WERI-Rb-1 (cell line): ENCODE data around the gene CFAP57.

Source experiments
- DNase-seq: peaks from one replicate; pipeline ENCODE4 v3.0.0-alpha.2; 2020
- H3K27ac ChIP-seq: fragments of 250-450 bp; sonication (Bioruptor Pico); 2 replicates; pipeline ENCODE4 v1.5.1; 2020; ENCODE audit warnings: mild to moderate bottlenecking, moderate library complexity
- H3K27me3 ChIP-seq: fragments of 250-450 bp; sonication (Bioruptor Pico); 2 replicates; pipeline ENCODE4 v1.5.1; 2021; ENCODE audit warnings: mild to moderate bottlenecking, low read depth, moderate library complexity; ENCODE audit not compliant: insufficient read depth, severe bottlenecking
- H3K36me3 ChIP-seq: fragments of 250-450 bp; sonication (Bioruptor Pico); 2 replicates; pipeline ENCODE4 v1.5.1; 2020; ENCODE audit warnings: mild to moderate bottlenecking, moderate library complexity
- H3K4me3 ChIP-seq: 2 replicates; pipeline ENCODE4 v1.5.1; 2011; ENCODE audit warnings: low read depth, mild to moderate bottlenecking, control low read depth, low read length
- H3K9me3 ChIP-seq: fragments of 250-450 bp; sonication (Bioruptor Pico); 2 replicates; pipeline ENCODE4 v1.5.1; 2021; ENCODE audit warnings: mild to moderate bottlenecking, moderate library complexity; ENCODE audit not compliant: severe bottlenecking
- TF ChIP-seq, protein P1 (sequence below): IDR thresholded peaks from 2 replicates; pipeline ENCODE4 v1.5.1; 2011; ENCODE audit warnings: low read depth, mild to moderate bottlenecking, control low read depth, inconsistent platforms, low read length

Gene CFAP57

DNA sequence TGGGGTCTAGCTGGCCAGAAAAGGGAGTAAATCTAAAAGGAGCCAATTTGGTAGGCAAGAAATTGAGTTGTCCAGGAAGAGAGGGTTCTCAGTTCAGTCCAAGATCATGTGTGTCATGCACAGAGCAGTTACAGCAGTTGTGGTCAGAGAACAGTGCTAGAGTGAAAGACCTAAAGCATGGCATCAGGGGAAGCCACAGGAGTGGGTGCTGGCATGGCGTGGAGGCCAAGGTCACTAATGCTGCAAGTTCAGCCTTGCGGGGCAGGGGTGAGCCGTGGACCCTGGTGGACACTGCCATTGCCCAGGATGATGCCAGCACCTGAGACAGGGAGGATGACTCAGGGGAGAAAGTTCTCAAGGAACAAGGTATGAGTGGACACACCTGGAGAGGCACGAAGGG is 81.0 kb downstream of the CFAP57 start:
- Histone ChIP-seq H3K9me3 (no peaks in the 10 kb centered on the region), H3K27ac (no peak overlapping the region), H3K27me3 (no peaks in the 10 kb centered on the region), H3K4me3 (no peak overlapping the region), H3K36me3 (no peaks in the 10 kb centered on the region)
- no peak for DNase-seq
- TF ChIP-seq, protein P1, sequence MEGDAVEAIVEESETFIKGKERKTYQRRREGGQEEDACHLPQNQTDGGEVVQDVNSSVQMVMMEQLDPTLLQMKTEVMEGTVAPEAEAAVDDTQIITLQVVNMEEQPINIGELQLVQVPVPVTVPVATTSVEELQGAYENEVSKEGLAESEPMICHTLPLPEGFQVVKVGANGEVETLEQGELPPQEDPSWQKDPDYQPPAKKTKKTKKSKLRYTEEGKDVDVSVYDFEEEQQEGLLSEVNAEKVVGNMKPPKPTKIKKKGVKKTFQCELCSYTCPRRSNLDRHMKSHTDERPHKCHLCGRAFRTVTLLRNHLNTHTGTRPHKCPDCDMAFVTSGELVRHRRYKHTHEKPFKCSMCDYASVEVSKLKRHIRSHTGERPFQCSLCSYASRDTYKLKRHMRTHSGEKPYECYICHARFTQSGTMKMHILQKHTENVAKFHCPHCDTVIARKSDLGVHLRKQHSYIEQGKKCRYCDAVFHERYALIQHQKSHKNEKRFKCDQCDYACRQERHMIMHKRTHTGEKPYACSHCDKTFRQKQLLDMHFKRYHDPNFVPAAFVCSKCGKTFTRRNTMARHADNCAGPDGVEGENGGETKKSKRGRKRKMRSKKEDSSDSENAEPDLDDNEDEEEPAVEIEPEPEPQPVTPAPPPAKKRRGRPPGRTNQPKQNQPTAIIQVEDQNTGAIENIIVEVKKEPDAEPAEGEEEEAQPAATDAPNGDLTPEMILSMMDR, result no peak

DNA sequence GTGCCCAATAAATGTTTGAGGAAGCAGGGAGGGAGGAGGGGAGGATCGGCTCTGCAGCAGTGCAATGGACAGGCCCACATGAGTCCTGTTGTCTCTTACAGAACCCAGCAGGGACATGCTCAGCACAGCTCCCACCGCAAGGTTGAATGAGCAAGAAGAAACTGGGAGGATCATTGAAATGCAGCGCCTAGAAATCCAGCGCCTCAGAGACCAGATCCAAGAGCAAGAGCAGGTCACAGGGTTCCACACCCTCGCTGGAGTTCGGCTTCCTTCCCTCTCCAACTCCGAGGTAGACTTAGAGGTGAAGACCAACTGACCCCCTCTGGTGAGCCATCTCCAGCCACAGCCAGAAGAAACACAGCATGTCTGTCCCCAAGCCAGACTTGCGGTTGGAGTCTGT is 81.7 kb downstream of the CFAP57 start:
- no peak for DNase-seq
- Histone ChIP-seq H3K36me3 (no peaks in the 10 kb centered on the region), H3K27me3 (no peaks in the 10 kb centered on the region), H3K27ac (no peak overlapping the region), H3K9me3 (no peaks in the 10 kb centered on the region), H3K4me3 (no peak overlapping the region)
- TF ChIP-seq, protein P1, result no peak

DNA sequence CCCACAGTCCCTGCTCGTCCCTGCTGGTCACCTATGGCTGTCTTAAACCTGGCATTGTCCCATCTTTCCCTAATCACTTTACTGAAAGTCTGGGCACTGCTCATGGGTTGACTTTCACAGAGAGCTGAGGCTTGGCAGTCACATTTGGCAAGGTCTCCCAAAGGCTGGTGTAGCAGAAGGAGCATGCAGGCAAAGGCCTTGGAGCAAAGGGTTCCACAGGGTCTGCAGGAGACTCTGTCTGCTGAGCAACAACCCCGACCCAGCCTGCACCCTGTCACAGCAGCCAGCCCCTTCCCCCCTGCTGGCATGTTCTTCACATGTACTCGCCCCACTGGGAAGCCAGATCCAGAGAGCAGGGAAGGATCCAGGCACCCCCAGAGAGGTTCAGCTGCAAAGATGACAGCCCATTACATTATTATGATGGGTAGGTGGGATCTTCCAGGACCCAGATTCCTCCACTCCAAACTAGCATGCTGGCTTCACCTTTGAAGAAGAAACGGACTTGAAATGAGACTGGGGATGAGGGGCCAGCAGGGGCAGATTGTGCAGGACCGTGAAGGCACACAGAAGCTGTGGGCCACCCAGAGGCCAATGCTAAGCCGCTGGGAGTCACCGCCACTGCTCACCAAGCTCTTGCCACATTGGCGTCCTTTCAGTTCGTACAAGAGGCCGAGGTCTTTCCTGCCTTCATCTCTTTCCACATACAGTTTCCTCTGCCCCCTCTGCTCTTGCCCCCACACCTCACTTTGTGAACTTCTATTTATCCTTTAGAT is 83.5 kb downstream of the CFAP57 start:
- Histone ChIP-seq H3K9me3 (no peaks in the 10 kb centered on the region), H3K27ac (no peak overlapping the region), H3K27me3 (no peaks in the 10 kb centered on the region), H3K36me3 (no peaks in the 10 kb centered on the region), H3K4me3 (no peak overlapping the region)
- no peak for DNase-seq
- TF ChIP-seq, protein P1, result no peak

DNA sequence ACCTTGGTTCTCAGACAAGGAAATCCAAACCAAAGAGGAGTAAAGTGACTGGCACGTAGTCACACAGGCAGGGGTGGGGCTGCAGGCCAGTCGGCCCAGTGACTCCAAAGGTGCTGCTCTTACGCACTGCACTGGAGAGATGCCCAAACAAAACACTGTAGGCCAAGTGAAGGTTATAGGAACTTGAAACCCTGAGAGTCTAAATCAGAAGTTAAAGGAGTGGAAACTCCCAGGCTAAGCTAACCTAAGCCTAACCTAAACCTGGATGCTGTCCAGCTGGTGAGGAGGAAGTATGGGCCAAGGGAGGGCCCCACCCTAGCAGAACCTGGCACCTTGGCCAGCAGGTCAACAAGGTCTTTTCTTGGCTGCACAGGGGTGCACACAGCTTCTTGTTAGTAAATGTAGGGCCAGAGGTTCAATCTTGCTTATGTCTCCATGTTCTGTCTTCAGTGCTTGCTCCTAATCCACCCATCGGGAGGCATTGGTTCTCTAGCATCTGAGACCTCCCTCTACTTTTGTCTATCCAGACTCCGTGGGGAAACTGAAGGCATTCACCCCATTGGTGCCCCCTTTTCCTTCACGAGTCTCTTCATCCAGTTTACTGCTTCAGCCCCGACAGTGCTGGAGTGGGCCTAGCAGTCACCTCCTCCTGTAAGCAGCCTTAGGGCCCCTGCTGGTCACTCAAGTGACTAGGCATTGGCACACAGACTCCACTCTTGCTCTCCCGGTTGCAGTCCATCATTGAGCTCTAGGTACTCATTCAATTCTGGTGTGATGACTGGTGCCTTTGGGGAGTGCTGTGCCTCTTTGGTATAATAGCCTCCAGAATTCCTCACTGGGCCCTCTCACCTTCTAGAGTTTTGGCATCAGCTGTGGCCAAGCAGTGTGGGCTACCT is 84.8 kb downstream of the CFAP57 start:
- H3K27ac ChIP-seq, result no peak overlapping the region
- TF ChIP-seq, protein P1, result no peak
- H3K27me3 ChIP-seq, result no peaks in the 10 kb centered on the region
- DNase-seq, result no peak
- no peaks in the 10 kb centered on the region for H3K9me3 ChIP-seq
- no peak overlapping the region for H3K4me3 ChIP-seq
- no peaks in the 10 kb centered on the region for H3K36me3 ChIP-seq

DNA sequence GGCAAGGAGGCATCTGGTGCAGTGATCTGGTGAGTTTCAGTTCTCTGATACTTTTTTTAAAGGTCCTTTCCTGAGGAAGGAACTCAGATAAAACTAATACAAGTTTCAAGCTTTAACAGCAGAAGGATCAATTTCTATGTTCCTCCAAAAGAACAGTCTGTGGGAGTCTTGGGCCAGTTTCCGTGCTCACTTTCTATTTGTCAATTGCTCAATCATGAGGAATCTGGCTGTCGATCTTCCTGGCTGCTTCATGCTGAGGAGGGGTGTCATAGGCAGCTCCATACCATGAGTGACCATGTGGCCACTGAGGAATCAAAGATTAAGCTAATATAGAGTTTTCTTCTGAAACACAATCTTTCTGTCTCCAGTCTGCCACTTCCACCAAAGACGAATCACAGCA is 86.2 kb downstream of the CFAP57 start:
- Histone ChIP-seq H3K36me3 (no peaks in the 10 kb centered on the region), H3K9me3 (peaks cover 9% of the 10 kb centered on the region), H3K4me3 (no peak overlapping the region), H3K27me3 (no peaks in the 10 kb centered on the region), H3K27ac (no peak overlapping the region)
- no peak for DNase-seq
- TF ChIP-seq, protein P1, result no peak
